HG03095 (cell line): ENCODE measurements around the gene PRKAR2B.

Source experiments
- ATAC-seq: cut with Tn5 transposase; IDR thresholded peaks from one replicate; pipeline ENCODE4 v1.9.1; 2021; ENCODE audit warnings: moderate library complexity; ENCODE audit not compliant: unreplicated experiment

Gene PRKAR2B

GRCh38 chr7:107044347-107045194, at the start of gene PRKAR2B:
TSS of gene PRKAR2B (plus strand) at chr7:107044705. CDS start at chr7:107044908, 203 bp downstream.
- peak; percentile 79 for ATAC-seq

GRCh38 chr7:106994833-106995232, 49.7 kb upstream of the PRKAR2B start:
- ATAC-seq = no peak

GRCh38 chr7:106997487-106998271, 46.8 kb upstream of the PRKAR2B start:
- ATAC-seq = no peak

- ATAC-seq = no peak
Measured at GRCh38 chr7:106999023-106999422, 45.5 kb upstream of the PRKAR2B start.

- ATAC-seq = no peak
Measured at GRCh38 chr7:107001490-107001889, 43.0 kb upstream of the PRKAR2B start.

- no peak for ATAC-seq
Measured at GRCh38 chr7:107002126-107002525, 42.4 kb upstream of the PRKAR2B start.

GRCh38 chr7:107002529-107002998, 41.9 kb upstream of the PRKAR2B start:
- no peak for ATAC-seq

GRCh38 chr7:107007007-107007891, 37.3 kb upstream of the PRKAR2B start:
- no peak for ATAC-seq

GRCh38 chr7:107007892-107008287, 36.6 kb upstream of the PRKAR2B start:
- ATAC-seq = no peak

GRCh38 chr7:107009846-107010203, 34.7 kb upstream of the PRKAR2B start:
- no peak for ATAC-seq

- ATAC-seq = no peak
Measured at GRCh38 chr7:107012691-107013090, 31.8 kb upstream of the PRKAR2B start.

GRCh38 chr7:107014387-107015023, 30.0 kb upstream of the PRKAR2B start:
- no peak for ATAC-seq

- ATAC-seq = no peak
Measured at GRCh38 chr7:107016312-107016711, 28.2 kb upstream of the PRKAR2B start.

GRCh38 chr7:107017965-107018719, 26.4 kb upstream of the PRKAR2B start:
- ATAC-seq = no peak

- no peak for ATAC-seq
Measured at GRCh38 chr7:107020400-107020799, 24.1 kb upstream of the PRKAR2B start.

- no peak for ATAC-seq
Measured at GRCh38 chr7:107021600-107021999, 22.9 kb upstream of the PRKAR2B start.

- ATAC-seq = no peak
Measured at GRCh38 chr7:107023522-107024151, 20.9 kb upstream of the PRKAR2B start.

- ATAC-seq = no peak
Measured at GRCh38 chr7:107024906-107025305, 19.6 kb upstream of the PRKAR2B start.

GRCh38 chr7:107025449-107026103, 18.9 kb upstream of the PRKAR2B start:
- ATAC-seq = no peak
